ENCODE data around the gene C15orf62. TPM values are rescaled to one million over a fixed set of nuclear protein-coding genes. Genes with fewer than 3 reads are reported as not detected.
A peak's percentile ranks its signal among the peaks of the same experiment; 100 is the strongest.

C15orf62 gene
- polyA plus RNA-seq, 4 donors = 0.88 to 5.1 (median 0.89) TPM; not detected in 1

GRCh38 chr15:40806672-40807027 lies 36.9 kb downstream of the C15orf62 start:
- Histone ChIP-seq H3K4me1 (ENCODE audit: control insufficient read depth in 3 of 3, insufficient read depth in 2 of 3, low read depth in 1 of 3, low read length in 2 of 3) (peaks cover 4 to 10% (median 6%) of the 10 kb centered on the region in 3 donors), H3K27ac (ENCODE audit: low read depth in 1 of 3, low read length in 2 of 3) (peak overlapping the region; percentile 87 to 99 (median 97)), H3K4me3 (ENCODE audit: low read depth in 1 of 3, low read length in 3 of 3) (peak overlapping the region in 2 of 3 donors; percentile 84 to 99), H3K36me3 (ENCODE audit: control insufficient read depth in 3 of 3, insufficient read depth in 2 of 3, low read depth in 1 of 3, low read length in 3 of 3) (peaks cover 0 to 32% (median 4%) of the 10 kb centered on the region in 3 donors), H3K9me3 (ENCODE audit: control insufficient read depth in 2 of 2, insufficient read depth in 1 of 2, low read depth in 1 of 2, low read length in 1 of 2) (no peaks in the 10 kb centered on the region), H3K27me3 (ENCODE audit: control insufficient read depth in 3 of 3, insufficient read depth in 3 of 3, low read length in 3 of 3) (no peaks in the 10 kb centered on the region)
- DNase-seq (no peak), FAIRE-seq (no peak)
- 0 to 3% (median 1%) methylated on average over 2 of the region's 2 CpGs for WGBS, 3 donors

DNA sequence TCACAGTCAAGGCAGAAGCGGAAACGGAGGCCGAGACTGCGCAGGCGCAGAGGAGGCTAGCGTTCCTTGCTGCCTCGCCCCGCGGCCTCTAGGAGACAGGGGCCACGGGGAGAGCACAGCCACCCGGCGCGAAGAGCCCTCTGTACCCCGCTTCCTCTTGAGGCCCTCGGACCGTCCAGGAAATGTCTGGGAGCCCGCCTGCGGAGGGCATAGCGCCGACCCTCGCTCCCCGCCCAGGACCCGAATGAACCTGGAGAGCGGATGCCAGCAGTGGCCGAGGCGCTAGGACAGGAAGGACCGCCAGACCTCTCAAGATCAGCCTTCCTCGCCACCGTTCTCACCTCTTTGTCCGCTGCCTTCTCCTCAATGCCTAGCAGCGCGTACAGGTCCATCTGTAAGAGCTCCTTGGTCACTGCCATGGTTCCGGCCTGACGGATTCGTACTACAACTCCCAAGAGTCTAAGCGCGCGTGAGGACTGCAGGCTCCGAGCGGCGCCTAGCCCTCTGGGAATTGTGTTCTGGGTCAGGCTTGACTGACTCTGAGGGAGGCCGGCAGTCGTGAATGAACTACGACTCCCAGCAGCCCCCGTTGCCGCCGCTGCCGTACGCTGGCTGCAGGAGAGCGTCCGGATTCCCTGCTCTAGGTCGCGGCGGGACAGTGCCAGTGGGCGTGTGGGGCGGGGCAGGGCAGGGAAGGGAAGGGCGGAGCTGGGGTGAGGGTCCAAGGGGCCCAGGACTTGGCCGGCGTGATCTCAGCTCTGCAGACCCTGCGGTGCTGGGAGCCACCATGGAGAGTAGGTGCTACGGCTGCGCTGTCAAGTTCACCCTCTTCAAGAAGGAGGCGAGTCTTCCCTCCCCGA lies 37.5 kb downstream of the C15orf62 start, which contains the start of the genes DNAJC17 and ZFYVE19:
Gene DNAJC17 (minus strand): TSS at position 446 of the 860 bp plus-strand sequence. CDS start 27 bp downstream, at position 419.
Gene ZFYVE19 (plus strand): TSS at position 62 of the 860 bp plus-strand sequence. CDS start 501 bp downstream, at position 563.
- FAIRE-seq (no peak), DNase-seq (peak; percentile 99)
- Histone ChIP-seq H3K9me3 (ENCODE audit: control insufficient read depth in 2 of 2, insufficient read depth in 1 of 2, low read depth in 1 of 2, low read length in 1 of 2) (no peaks in the 10 kb centered on the region), H3K27me3 (ENCODE audit: control insufficient read depth in 3 of 3, insufficient read depth in 3 of 3, low read length in 3 of 3) (no peaks in the 10 kb centered on the region), H3K4me1 (ENCODE audit: control insufficient read depth in 3 of 3, insufficient read depth in 2 of 3, low read depth in 1 of 3, low read length in 2 of 3) (peaks cover 4 to 10% (median 6%) of the 10 kb centered on the region in 3 donors), H3K36me3 (ENCODE audit: control insufficient read depth in 3 of 3, insufficient read depth in 2 of 3, low read depth in 1 of 3, low read length in 3 of 3) (peaks cover 0 to 31% (median 4%) of the 10 kb centered on the region in 3 donors), H3K27ac (ENCODE audit: low read depth in 1 of 3, low read length in 2 of 3) (peak within 1 kb of the TSS; percentile 87 to 99 (median 97)), H3K4me3 (ENCODE audit: low read depth in 1 of 3, low read length in 3 of 3) (peak within 1 kb of the TSS; percentile 84 to 99 (median 86))
- WGBS, 3 donors = 0 to 1% (median 0%) methylated on average over 58 to 64 of the region's 64 CpGs

DNA sequence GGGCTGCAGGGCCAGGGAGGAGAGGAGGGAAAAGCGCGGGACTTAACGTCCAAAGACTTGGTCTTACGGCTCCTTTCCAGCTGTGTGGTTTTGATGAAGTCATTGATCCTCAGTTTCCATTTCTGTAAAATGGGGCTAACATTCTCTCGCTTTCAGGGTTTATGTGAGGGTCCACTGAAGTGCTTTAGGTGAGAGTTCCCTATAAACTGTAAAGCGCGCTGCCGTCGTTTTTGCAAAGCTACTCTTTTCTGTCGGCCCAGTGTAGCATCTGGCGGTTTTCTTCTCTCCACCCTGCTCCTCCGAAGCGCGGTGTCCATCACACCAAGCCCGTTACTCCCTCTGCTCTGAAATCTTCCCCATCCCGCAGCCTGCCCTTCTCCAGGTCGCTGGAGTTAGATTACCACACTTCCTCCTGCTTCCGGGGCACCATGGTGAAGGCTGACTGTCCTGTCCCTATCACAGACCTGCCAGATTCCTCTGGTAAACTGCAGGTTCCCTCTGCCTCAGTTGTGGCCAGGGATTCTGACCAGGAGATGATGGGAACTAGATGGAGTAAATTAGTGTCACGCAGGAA lies 38.2 kb downstream of the C15orf62 start:
- Histone ChIP-seq H3K36me3 (ENCODE audit: control insufficient read depth in 3 of 3, insufficient read depth in 2 of 3, low read depth in 1 of 3, low read length in 3 of 3) (peaks cover 0 to 31% (median 4%) of the 10 kb centered on the region in 3 donors), H3K27ac (ENCODE audit: low read depth in 1 of 3, low read length in 2 of 3) (peak overlapping the region in 2 of 3 donors; percentile 6 to 15), H3K4me3 (ENCODE audit: low read depth in 1 of 3, low read length in 3 of 3) (peak overlapping the region; percentile 64 to 99 (median 84)), H3K9me3 (ENCODE audit: control insufficient read depth in 2 of 2, insufficient read depth in 1 of 2, low read depth in 1 of 2, low read length in 1 of 2) (no peaks in the 10 kb centered on the region), H3K4me1 (ENCODE audit: control insufficient read depth in 3 of 3, insufficient read depth in 2 of 3, low read depth in 1 of 3, low read length in 2 of 3) (peaks cover 4 to 10% (median 6%) of the 10 kb centered on the region in 3 donors), H3K27me3 (ENCODE audit: control insufficient read depth in 3 of 3, insufficient read depth in 3 of 3, low read length in 3 of 3) (no peaks in the 10 kb centered on the region)
- DNase-seq (no peak), FAIRE-seq (no peak)
- WGBS, 3 donors = 9 to 44% (median 26%) methylated on average over 19 of the region's 19 CpGs

DNA sequence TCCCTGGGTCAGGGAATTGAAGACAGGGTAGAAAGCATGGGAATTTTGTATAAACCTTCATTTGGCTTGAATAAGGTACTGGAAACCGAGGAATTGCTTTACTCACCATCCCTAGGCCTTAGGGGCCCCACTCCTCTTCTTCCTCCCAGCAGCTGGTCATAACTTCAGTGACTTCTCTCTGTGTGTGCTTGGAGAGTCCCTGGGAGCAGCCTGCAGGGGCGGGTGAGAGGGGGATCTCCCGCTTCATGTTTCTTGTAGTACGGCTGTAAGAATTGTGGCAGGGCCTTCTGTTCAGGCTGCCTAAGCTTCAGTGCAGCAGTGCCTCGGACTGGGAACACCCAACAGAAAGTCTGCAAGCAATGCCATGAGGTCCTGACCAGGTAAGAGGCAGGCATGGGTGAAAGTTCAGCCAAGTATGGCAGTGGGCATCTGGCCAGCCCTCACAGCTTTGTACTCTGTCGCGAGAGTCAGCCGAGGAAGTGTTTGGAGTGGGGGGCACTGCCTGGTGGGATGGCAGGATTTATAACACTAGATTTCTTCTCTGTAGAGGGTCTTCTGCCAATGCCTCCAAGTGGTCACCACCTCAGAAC lies 39.2 kb downstream of the C15orf62 start:
- DNase-seq (peak in 1 of 2 donors; percentile 53), FAIRE-seq (no peak)
- Histone ChIP-seq H3K9me3 (ENCODE audit: control insufficient read depth in 2 of 2, insufficient read depth in 1 of 2, low read depth in 1 of 2, low read length in 1 of 2) (no peaks in the 10 kb centered on the region), H3K36me3 (ENCODE audit: control insufficient read depth in 3 of 3, insufficient read depth in 2 of 3, low read depth in 1 of 3, low read length in 3 of 3) (peaks cover 6 to 40% (median 9%) of the 10 kb centered on the region in 3 donors), H3K27me3 (ENCODE audit: control insufficient read depth in 3 of 3, insufficient read depth in 3 of 3, low read length in 3 of 3) (no peaks in the 10 kb centered on the region), H3K4me3 (ENCODE audit: low read depth in 1 of 3, low read length in 3 of 3) (no peak overlapping the region), H3K27ac (ENCODE audit: low read depth in 1 of 3, low read length in 2 of 3) (no peak overlapping the region), H3K4me1 (ENCODE audit: control insufficient read depth in 3 of 3, insufficient read depth in 2 of 3, low read depth in 1 of 3, low read length in 2 of 3) (peaks cover 4 to 10% (median 6%) of the 10 kb centered on the region in 3 donors)
- 35 to 65% (median 59%) methylated on average over 8 of the region's 8 CpGs for WGBS, 3 donors

DNA sequence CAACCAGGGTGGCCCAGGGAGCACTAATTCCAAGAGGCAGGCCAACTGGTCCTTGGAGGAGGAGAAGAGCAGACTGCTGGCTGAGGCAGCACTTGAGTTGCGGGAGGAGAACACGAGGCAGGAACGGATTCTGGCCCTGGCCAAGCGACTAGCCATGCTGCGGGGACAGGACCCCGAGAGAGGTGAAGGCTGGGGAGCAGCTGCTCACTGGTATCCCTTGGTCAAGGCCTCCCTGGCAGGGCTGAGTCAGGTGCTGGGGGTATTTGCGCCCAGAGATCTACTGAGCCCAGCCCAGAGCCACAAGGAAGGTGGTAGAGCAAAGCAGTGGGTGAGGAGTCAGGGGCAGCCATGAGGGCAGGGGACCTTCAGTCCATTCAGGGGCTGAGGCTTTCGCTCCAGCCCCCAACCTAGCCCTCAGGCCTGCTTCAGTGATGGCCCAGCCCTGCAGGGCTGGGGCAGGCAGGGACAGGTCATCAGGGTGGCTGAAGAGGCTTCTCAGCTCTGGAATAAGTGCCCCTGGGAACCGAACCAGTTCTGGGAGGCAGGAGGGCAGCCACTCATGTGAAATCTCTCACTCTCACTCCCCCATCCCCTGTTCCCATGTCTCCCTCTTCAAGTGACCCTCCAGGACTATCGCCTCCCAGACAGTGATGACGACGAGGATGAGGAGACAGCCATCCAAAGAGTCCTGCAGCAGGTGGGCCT lies 43.1 kb downstream of the C15orf62 start:
- DNase-seq (no peak), FAIRE-seq (no peak)
- Histone ChIP-seq H3K27ac (ENCODE audit: low read depth in 1 of 3, low read length in 2 of 3) (no peak overlapping the region), H3K36me3 (ENCODE audit: control insufficient read depth in 3 of 3, insufficient read depth in 2 of 3, low read depth in 1 of 3, low read length in 3 of 3) (peaks cover 13 to 61% (median 19%) of the 10 kb centered on the region in 3 donors), H3K4me1 (ENCODE audit: control insufficient read depth in 3 of 3, insufficient read depth in 2 of 3, low read depth in 1 of 3, low read length in 2 of 3) (peaks cover 4 to 6% (median 4%) of the 10 kb centered on the region in 3 donors), H3K9me3 (ENCODE audit: control insufficient read depth in 2 of 2, insufficient read depth in 1 of 2, low read depth in 1 of 2, low read length in 1 of 2) (no peaks in the 10 kb centered on the region), H3K27me3 (ENCODE audit: control insufficient read depth in 3 of 3, insufficient read depth in 3 of 3, low read length in 3 of 3) (no peaks in the 10 kb centered on the region), H3K4me3 (ENCODE audit: low read depth in 1 of 3, low read length in 3 of 3) (no peak overlapping the region)
- WGBS, 3 donors = 91 to 93% (median 93%) methylated on average over 12 of the region's 12 CpGs

DNA sequence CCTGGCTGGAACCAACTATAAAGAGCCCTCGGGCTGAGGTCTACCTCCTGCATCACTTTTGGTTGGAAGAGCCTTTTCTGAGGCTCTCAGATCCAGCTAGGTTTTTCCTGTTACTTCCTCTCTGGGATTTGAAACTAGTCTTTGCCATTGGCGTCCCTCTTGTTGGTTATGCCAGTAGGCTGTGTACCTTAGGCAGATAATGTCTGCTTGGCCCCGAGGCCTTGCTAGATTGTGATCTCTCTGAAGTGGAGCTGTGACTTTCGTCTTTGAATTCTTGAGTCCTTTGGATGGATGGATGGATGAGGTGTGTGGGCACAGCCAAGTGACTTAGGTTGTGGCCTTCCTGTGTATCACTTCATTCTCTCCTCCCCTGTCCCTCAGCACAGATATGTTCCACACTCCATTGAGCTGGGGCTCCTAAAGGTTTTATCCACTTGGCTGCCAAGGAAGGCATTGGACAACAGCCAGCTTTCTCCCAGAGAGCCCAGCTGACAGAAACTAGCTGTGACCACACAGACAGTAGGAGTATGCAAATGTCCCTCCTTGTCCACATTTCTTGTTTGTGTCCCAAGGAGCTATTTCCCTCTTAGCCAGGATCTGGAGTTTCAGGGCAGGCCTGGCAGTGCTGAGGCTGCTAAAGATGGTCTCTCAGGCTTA lies 45.4 kb downstream of the C15orf62 start:
- WGBS, 3 donors = 58 to 82% (median 65%) methylated on average over 4 of the region's 4 CpGs
- Histone ChIP-seq H3K27me3 (ENCODE audit: control insufficient read depth in 3 of 3, insufficient read depth in 3 of 3, low read length in 3 of 3) (no peaks in the 10 kb centered on the region), H3K4me1 (ENCODE audit: control insufficient read depth in 3 of 3, insufficient read depth in 2 of 3, low read depth in 1 of 3, low read length in 2 of 3) (no peaks in the 10 kb centered on the region), H3K36me3 (ENCODE audit: control insufficient read depth in 3 of 3, insufficient read depth in 2 of 3, low read depth in 1 of 3, low read length in 3 of 3) (peaks cover 13 to 49% (median 19%) of the 10 kb centered on the region in 3 donors), H3K9me3 (ENCODE audit: control insufficient read depth in 2 of 2, insufficient read depth in 1 of 2, low read depth in 1 of 2, low read length in 1 of 2) (no peaks in the 10 kb centered on the region), H3K27ac (ENCODE audit: low read depth in 1 of 3, low read length in 2 of 3) (no peak overlapping the region), H3K4me3 (ENCODE audit: low read depth in 1 of 3, low read length in 3 of 3) (no peak overlapping the region)
- DNase-seq (no peak), FAIRE-seq (no peak)

DNA sequence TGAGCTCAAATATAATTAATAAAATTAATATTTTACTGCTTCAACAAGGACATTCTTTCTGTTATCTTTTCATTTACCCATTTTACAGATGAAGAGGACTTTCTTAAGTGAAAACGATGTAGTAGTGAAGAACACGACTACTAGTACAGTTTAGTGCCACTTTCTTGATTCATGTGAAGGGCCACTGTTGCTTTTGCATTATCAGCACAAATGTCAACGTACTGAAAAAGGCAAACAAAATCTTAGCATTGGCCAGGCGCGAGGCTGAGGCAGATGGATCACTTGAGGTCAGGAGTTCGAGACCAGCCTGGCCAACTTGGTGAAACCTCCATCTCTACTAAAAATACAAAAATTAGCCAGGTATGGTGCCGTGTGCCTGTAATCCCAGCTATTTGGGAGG lies 49.3 kb downstream of the C15orf62 start:
- no peak overlapping the region for H3K4me3 ChIP-seq (ENCODE audit: low read depth in 1 of 3, low read length in 3 of 3)
- no peaks in the 10 kb centered on the region for H3K27me3 ChIP-seq (ENCODE audit: control insufficient read depth in 3 of 3, insufficient read depth in 3 of 3, low read length in 3 of 3)
- peaks cover 4 to 26% (median 13%) of the 10 kb centered on the region in 3 donors for H3K36me3 ChIP-seq (ENCODE audit: control insufficient read depth in 3 of 3, insufficient read depth in 2 of 3, low read depth in 1 of 3, low read length in 3 of 3)
- peaks cover 0 to 6% (median 0%) of the 10 kb centered on the region in 3 donors for H3K4me1 ChIP-seq (ENCODE audit: control insufficient read depth in 3 of 3, insufficient read depth in 2 of 3, low read depth in 1 of 3, low read length in 2 of 3)
- FAIRE-seq (no peak), DNase-seq (no peak)
- no peak overlapping the region for H3K27ac ChIP-seq (ENCODE audit: low read depth in 1 of 3, low read length in 2 of 3)
- H3K9me3 ChIP-seq (ENCODE audit: control insufficient read depth in 2 of 2, insufficient read depth in 1 of 2, low read depth in 1 of 2, low read length in 1 of 2) = no peaks in the 10 kb centered on the region
- 85 to 87% (median 85%) methylated on average over 7 of the region's 7 CpGs for WGBS, 3 donors
